GM23338 (cell line): ENCODE measurements around the gene ZNF83.

Source experiments
- EZH2 ChIP-seq: fragments of 200-600 bp; sonication (generic); IDR thresholded peaks from one replicate; pipeline ENCODE4 v1.8.0; 2017; ENCODE audit warnings: antibody characterized with exemption, mild to moderate bottlenecking, low read depth; ENCODE audit not compliant: unreplicated experiment
- EZH2phosphoT487 ChIP-seq: fragments of 200-600 bp; sonication (generic); IDR thresholded peaks from one replicate; pipeline ENCODE4 v1.8.1; 2018; ENCODE audit warnings: antibody characterized with exemption; ENCODE audit not compliant: unreplicated experiment
- JUNB ChIP-seq: IDR thresholded peaks from one replicate; pipeline ENCODE4 v1.6.1; 2016; ENCODE audit warnings: antibody characterized with exemption; ENCODE audit not compliant: unreplicated experiment
- POLR2AphosphoS5 ChIP-seq: IDR thresholded peaks from 2 replicates; pipeline ENCODE4 v1.6.1; 2016; ENCODE audit warnings: antibody characterized with exemption, low read depth
- TF ChIP-seq, protein P1 (sequence below), 2 experiments: fragments of 200-600 bp in 1 of 2; sonication (generic) in 1 of 2; conservative IDR thresholded peaks; 2 replicates each; pipeline versions ENCODE4 v1.5.1 to v1.6.1; 2016 to 2017; ENCODE audit warnings: antibody characterized with exemption in 2 of 2, low read depth in 2 of 2, mild to moderate bottlenecking in 2 of 2, moderate library complexity in 1 of 2

- TF ChIP-seq, protein P1, sequence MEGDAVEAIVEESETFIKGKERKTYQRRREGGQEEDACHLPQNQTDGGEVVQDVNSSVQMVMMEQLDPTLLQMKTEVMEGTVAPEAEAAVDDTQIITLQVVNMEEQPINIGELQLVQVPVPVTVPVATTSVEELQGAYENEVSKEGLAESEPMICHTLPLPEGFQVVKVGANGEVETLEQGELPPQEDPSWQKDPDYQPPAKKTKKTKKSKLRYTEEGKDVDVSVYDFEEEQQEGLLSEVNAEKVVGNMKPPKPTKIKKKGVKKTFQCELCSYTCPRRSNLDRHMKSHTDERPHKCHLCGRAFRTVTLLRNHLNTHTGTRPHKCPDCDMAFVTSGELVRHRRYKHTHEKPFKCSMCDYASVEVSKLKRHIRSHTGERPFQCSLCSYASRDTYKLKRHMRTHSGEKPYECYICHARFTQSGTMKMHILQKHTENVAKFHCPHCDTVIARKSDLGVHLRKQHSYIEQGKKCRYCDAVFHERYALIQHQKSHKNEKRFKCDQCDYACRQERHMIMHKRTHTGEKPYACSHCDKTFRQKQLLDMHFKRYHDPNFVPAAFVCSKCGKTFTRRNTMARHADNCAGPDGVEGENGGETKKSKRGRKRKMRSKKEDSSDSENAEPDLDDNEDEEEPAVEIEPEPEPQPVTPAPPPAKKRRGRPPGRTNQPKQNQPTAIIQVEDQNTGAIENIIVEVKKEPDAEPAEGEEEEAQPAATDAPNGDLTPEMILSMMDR (conservative IDR thresholded peaks at IDR 0.05; ENCODE audit: low read depth in 2 of 2), result no peak
- TF ChIP-seq EZH2 (no peak), EZH2phosphoT487 (no peak), JUNB (no peak), POLR2AphosphoS5 (no peak)
These were observed 11.2 kb downstream of the ZNF83 start for GRCh38 chr19:52626915-52627314.
